Measurements from ENCODE around the gene UNC13D.
"Not testable (repeated sequence)": the region's sequence is repeated elsewhere in the genome, so short reads cannot be mapped to it uniquely, and the experiment has no call there.

The UNC13D gene

GRCh38 chr17:75799402-75799801 is 44.8 kb downstream of the UNC13D start:
- no peak for DNase-seq (ENCODE audit: low read depth in 2 of 2)

- DNase-seq (ENCODE audit: low read depth in 2 of 2) = no peak
Observed at GRCh38 chr17:75795820-75796607, 48.2 kb downstream of the UNC13D start.

- no peak for DNase-seq (ENCODE audit: low read depth in 2 of 2)
Observed at GRCh38 chr17:75793460-75793859, 50.7 kb downstream of the UNC13D start.

- no peak for DNase-seq (ENCODE audit: low read depth in 2 of 2)
Observed at GRCh38 chr17:75791254-75791653, 53.0 kb downstream of the UNC13D start.

GRCh38 chr17:75785016-75785890 is 59.0 kb downstream of the UNC13D start:
- DNase-seq (ENCODE audit: low read depth in 2 of 2) = peak; percentile 85 to 86

- peak; percentile 93 to 95 for DNase-seq (ENCODE audit: low read depth in 2 of 2)
Observed at GRCh38 chr17:75784473-75785015, 59.7 kb downstream of the UNC13D start, which contains the start of gene UNK. Gene UNK, plus strand, starts transcription at chr17:75784806. Its CDS starts 75 bp downstream, at chr17:75784881.

- DNase-seq (ENCODE audit: low read depth in 2 of 2) = no peak
Observed at GRCh38 chr17:75783803-75784472, 60.3 kb downstream of the UNC13D start.

GRCh38 chr17:75783069-75783783 is 61.0 kb downstream of the UNC13D start:
- no peak for DNase-seq (ENCODE audit: low read depth in 2 of 2)

- DNase-seq (ENCODE audit: low read depth in 2 of 2) = no peak
Observed at GRCh38 chr17:75779987-75780889, 64.0 kb downstream of the UNC13D start.

GRCh38 chr17:75779250-75779986 is 64.8 kb downstream of the UNC13D start:
- peak; percentile 91 to 93 for DNase-seq (ENCODE audit: low read depth in 2 of 2)

GRCh38 chr17:75778861-75779249 is 65.3 kb downstream of the UNC13D start:
- peak in 1 of 2 donors; percentile 67 for DNase-seq (ENCODE audit: low read depth in 2 of 2)

GRCh38 chr17:75778066-75778860 is 65.9 kb downstream of the UNC13D start:
- not testable (repeated sequence) for DNase-seq (ENCODE audit: low read depth in 2 of 2)

GRCh38 chr17:75777296-75777922 is 66.8 kb downstream of the UNC13D start:
- no peak for DNase-seq (ENCODE audit: low read depth in 2 of 2)

All from stimulated activated CD4-positive, alpha-beta T cell treated with anti-CD3 and anti-CD28 coated beads, Interleukin-15, amount 100 ng/mL, for 48 hours (primary cell).